GM06990 (cell line): ENCODE data around the gene B3GNT7.

Experiments
- DNase-seq: peaks from one replicate; pipeline ENCODE4 v3.0.0-alpha.2; 2011; ENCODE audit not compliant: insufficient read length; ENCODE audit errors: extremely low read depth
- H3K27me3 ChIP-seq: replicated peaks from 2 replicates; pipeline ENCODE4 v1.6.0; 2011; ENCODE audit warnings: low read length; ENCODE audit not compliant: control insufficient read depth, insufficient read depth
- H3K36me3 ChIP-seq: 2 replicates; pipeline ENCODE4 v1.5.1; 2011; ENCODE audit warnings: low read length; ENCODE audit not compliant: control insufficient read depth, insufficient read depth
- H3K4me3 ChIP-seq: replicated peaks from 2 replicates; pipeline ENCODE4 v1.5.1; 2011; ENCODE audit warnings: low read depth, mild to moderate bottlenecking, control low read depth, low read length
- TF ChIP-seq, protein P1 (sequence below): IDR thresholded peaks from 2 replicates; pipeline ENCODE4 v1.5.1; 2011; ENCODE audit warnings: low read length, control low read depth, mild to moderate bottlenecking, inconsistent platforms; ENCODE audit not compliant: insufficient read depth, poor library complexity, severe bottlenecking

The B3GNT7 gene

GRCh38 chr2:231409776-231410175, 14.3 kb downstream of the B3GNT7 start:
- TF ChIP-seq, protein P1, sequence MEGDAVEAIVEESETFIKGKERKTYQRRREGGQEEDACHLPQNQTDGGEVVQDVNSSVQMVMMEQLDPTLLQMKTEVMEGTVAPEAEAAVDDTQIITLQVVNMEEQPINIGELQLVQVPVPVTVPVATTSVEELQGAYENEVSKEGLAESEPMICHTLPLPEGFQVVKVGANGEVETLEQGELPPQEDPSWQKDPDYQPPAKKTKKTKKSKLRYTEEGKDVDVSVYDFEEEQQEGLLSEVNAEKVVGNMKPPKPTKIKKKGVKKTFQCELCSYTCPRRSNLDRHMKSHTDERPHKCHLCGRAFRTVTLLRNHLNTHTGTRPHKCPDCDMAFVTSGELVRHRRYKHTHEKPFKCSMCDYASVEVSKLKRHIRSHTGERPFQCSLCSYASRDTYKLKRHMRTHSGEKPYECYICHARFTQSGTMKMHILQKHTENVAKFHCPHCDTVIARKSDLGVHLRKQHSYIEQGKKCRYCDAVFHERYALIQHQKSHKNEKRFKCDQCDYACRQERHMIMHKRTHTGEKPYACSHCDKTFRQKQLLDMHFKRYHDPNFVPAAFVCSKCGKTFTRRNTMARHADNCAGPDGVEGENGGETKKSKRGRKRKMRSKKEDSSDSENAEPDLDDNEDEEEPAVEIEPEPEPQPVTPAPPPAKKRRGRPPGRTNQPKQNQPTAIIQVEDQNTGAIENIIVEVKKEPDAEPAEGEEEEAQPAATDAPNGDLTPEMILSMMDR: no peak
- no peak for DNase-seq
- no peaks in the 10 kb centered on the region for H3K36me3 ChIP-seq
- H3K4me3 ChIP-seq: no peak overlapping the region
- H3K27me3 ChIP-seq: no peaks in the 10 kb centered on the region

DNA sequence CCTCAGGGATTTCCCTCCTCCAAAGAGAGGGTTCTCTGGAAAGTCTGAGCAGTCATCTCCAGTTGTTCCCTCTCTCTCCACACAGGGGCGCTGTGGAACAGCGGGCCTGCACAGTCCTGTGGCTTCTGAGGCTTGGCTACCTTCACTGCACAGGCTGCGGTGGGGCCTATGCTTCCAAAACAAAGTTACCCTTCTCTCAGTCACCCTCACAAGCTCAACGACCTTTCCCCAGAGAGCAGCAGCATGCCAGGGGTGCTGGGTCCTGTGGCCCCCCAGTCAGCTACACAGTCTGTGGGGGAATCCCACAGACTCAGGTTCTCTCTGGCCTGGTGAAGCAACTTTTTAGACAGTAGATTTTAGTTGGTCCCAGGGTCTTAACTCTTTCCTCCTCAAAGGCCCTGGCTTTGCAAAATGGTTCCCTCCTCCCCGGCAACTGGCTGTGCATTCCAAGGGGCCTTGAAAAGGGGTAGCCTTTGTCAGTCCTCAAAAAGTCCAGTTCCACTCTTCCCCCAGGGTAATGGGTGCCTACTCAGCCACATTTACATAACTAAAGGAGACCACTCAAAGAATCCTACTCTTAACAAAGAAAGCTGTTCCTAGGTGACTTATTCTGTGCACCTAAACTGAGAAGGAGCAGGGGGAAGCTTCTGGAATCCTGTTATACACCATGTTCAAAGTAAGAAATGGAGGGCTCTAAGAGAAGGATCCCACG, 14.9 kb downstream of the B3GNT7 start:
- H3K4me3 ChIP-seq: no peak overlapping the region
- TF ChIP-seq, protein P1: peak; percentile 38
- no peak for DNase-seq
- H3K27me3 ChIP-seq: no peaks in the 10 kb centered on the region
- H3K36me3 ChIP-seq: no peaks in the 10 kb centered on the region

DNA sequence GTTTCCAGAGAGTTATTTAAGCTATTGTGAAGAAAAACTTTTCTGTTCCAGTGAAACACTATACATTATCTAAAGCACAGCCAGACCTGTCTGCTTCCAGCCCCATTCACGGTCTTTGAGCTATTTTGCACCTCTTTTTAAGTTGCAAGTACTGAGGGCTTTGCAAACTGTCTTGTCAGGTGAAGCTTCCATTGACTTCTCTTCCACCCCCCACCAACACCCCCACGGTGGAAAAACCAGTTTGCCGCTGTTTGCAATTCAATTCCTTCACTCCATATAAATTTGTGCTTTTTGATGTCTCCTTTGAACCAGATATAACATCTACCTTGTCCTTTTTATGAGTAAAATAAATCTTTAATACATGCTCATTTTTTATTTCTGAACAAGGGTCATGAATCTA, 15.7 kb downstream of the B3GNT7 start:
- Histone ChIP-seq H3K36me3 (no peaks in the 10 kb centered on the region), H3K27me3 (no peaks in the 10 kb centered on the region), H3K4me3 (no peak overlapping the region)
- TF ChIP-seq, protein P1: no peak
- no peak for DNase-seq

DNA sequence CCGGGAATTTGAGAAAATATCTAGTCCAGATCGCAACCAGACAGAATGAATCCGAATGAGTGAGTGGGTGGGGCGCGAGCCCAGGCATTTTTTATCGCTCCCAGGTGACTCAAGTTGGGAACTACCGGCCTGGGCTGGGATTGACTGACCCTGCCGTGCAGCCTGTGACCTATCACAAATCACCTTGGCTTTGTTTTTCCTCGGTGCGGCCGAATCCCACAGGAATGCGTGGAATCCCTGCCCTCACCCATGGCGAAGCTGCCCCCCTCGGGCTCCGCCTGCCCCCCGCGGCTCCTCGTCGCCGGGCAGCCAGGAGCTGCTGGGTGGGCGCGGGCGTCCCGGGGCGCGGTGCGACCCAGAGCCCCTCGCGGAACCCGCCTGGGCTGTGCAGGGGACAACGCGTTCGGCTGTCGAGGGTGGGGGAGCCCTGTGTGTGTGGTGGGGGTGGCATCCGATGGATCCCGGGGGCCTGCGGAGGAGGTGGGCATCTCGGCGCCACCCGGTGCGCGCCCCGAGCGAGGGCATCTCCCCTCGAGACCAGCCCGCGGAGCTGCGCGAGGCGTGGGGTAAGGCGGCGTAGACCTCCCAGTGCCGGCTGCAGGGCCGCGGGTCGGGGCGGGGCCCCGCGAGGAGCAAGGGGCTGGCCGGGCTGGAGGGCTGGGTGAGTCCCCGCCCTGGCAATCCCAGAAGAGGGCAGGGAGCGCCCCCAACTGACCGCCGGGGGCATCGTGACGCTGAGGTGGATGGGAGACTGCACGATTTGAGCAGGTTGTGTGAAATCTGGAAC, 16.5 kb downstream of the B3GNT7 start:
- TF ChIP-seq, protein P1: peak; percentile 89
- Histone ChIP-seq H3K36me3 (no peaks in the 10 kb centered on the region), H3K4me3 (peak overlapping the region; percentile 57), H3K27me3 (no peaks in the 10 kb centered on the region)
- peak; percentile 87 for DNase-seq

- no peak for DNase-seq
- H3K4me3 ChIP-seq: no peak overlapping the region
- no peaks in the 10 kb centered on the region for H3K27me3 ChIP-seq
- TF ChIP-seq, protein P1: no peak
- H3K36me3 ChIP-seq: no peaks in the 10 kb centered on the region
Observed at GRCh38 chr2:231412618-231412963, 17.1 kb downstream of the B3GNT7 start.
